GM12892 (cell line): ENCODE results near the gene ANKFN1.

Experiments
- DNase-seq: peaks from one replicate; pipeline ENCODE4 v3.0.0; 2011; ENCODE audit not compliant: insufficient read length
- FAIRE-seq: peaks from 2 replicates; lab custom pipeline; 2011; peaks lifted over from hg19 to GRCh38; lab: Jason Lieb, UNC
- POLR2A ChIP-seq: IDR thresholded peaks from 2 replicates; pipeline ENCODE4 v1.6.1; 2011; ENCODE audit warnings: low read depth, low read length, control low read depth
- POLR2AphosphoS5 ChIP-seq: IDR thresholded peaks from 2 replicates; pipeline ENCODE4 v1.6.1; 2011; ENCODE audit warnings: low read depth, low read length, control low read depth
- TAF1 ChIP-seq: IDR thresholded peaks from 2 replicates; pipeline ENCODE4 v1.6.1; 2011; ENCODE audit warnings: low read depth, mild to moderate bottlenecking, control low read depth, low read length, borderline replicate concordance

Gene ANKFN1

GRCh38 chr17:56324676-56325075, 171.4 kb downstream of the ANKFN1 start:
- TF ChIP-seq POLR2AphosphoS5 (no peak), TAF1 (no peak), POLR2A (no peak)
- DNase-seq (no peak), FAIRE-seq (no peak)

- FAIRE-seq: no peak
- TF ChIP-seq TAF1 (no peak), POLR2A (no peak), POLR2AphosphoS5 (no peak)
- DNase-seq: no peak
These were observed 172.2 kb downstream of the ANKFN1 start for GRCh38 chr17:56325313-56326000.

GRCh38 chr17:56326001-56326359, 172.7 kb downstream of the ANKFN1 start:
- FAIRE-seq (no peak), DNase-seq (no peak)
- no peak for TF ChIP-seq POLR2A
- TF ChIP-seq POLR2AphosphoS5: no peak
- no peak for TF ChIP-seq TAF1

GRCh38 chr17:56347639-56348038, 194.4 kb downstream of the ANKFN1 start:
- no peak for FAIRE-seq
- TF ChIP-seq POLR2AphosphoS5 (no peak), POLR2A (no peak), TAF1 (no peak)
- DNase-seq: no peak

GRCh38 chr17:56350592-56350991, 197.3 kb downstream of the ANKFN1 start:
- TF ChIP-seq POLR2AphosphoS5 (no peak), POLR2A (no peak), TAF1 (no peak)
- DNase-seq (no peak), FAIRE-seq (no peak)

- FAIRE-seq (no peak), DNase-seq (no peak)
- TF ChIP-seq POLR2AphosphoS5 (no peak), TAF1 (no peak), POLR2A (no peak)
These were observed 198.4 kb downstream of the ANKFN1 start for GRCh38 chr17:56351675-56352074.

- FAIRE-seq: no peak
- DNase-seq: no peak
- TF ChIP-seq POLR2AphosphoS5 (no peak), POLR2A (no peak), TAF1 (no peak)
These were observed 205.4 kb downstream of the ANKFN1 start for GRCh38 chr17:56358651-56359050.

GRCh38 chr17:56359518-56359917, 206.2 kb downstream of the ANKFN1 start:
- DNase-seq (no peak), FAIRE-seq (peak; percentile 56)
- TF ChIP-seq POLR2A (no peak), POLR2AphosphoS5 (no peak), TAF1 (no peak)

GRCh38 chr17:56367366-56367765, 214.1 kb downstream of the ANKFN1 start:
- DNase-seq (no peak), FAIRE-seq (no peak)
- TF ChIP-seq POLR2AphosphoS5: no peak

GRCh38 chr17:56373981-56374833, 220.9 kb downstream of the ANKFN1 start:
- FAIRE-seq (no peak), DNase-seq (no peak)
- TF ChIP-seq POLR2AphosphoS5 (no peak), TAF1 (no peak), POLR2A (no peak)

GRCh38 chr17:56389356-56389755, 236.1 kb downstream of the ANKFN1 start:
- FAIRE-seq (no peak), DNase-seq (no peak)
- TF ChIP-seq POLR2A: no peak
- TF ChIP-seq POLR2AphosphoS5: no peak
- no peak for TF ChIP-seq TAF1

GRCh38 chr17:56392321-56392720, 239.0 kb downstream of the ANKFN1 start:
- no peak for DNase-seq
- no peak for TF ChIP-seq TAF1
- TF ChIP-seq POLR2A: no peak
- TF ChIP-seq POLR2AphosphoS5: no peak
- FAIRE-seq: no peak
